ENCODE measurements around the gene KAT6B.

The KAT6B gene

GRCh38 chr10:74957285-74957961 is 131.0 kb downstream of the KAT6B start:
- DNase-seq: no peak

DNA sequence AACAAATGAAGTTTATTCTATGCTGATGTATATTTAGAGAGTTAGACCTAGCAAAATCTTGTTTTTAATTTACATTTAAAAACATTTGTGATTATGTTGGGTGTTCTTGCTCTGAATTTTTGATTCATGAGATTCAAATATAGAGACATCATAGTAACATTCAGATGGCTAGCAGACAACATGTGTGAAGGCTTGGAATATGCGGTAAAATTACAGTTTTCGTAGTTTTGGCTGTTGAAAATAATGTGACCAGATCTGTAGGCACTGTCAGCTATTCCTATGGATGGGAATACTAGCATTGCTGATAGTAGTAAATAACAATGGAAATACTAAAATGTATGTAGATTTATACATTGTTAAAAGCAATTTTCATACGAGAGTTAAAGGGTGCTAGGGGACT is 131.9 kb downstream of the KAT6B start:
- no peak for DNase-seq

DNA sequence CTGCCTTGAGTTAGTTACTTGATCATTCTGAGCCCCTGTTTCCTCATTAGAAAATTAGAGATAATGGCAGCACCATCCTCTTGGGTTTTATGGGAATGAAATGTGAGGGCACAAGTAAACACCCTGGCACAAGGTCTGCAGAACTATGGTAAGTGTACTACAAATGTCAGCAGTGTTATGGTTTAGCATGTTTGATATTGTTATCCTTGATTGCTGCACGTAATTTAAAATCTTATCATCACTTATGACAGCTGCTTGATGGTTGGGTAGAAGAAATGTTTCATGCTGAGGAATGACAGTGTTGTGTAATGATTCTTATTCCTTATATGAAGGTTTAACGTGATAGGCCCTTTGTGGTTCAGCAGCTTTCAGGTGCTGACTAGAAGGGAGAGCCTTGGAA is 134.3 kb downstream of the KAT6B start:
- no peak for DNase-seq

GRCh38 chr10:74962517-74962916 is 136.1 kb downstream of the KAT6B start:
- DNase-seq: no peak

DNA sequence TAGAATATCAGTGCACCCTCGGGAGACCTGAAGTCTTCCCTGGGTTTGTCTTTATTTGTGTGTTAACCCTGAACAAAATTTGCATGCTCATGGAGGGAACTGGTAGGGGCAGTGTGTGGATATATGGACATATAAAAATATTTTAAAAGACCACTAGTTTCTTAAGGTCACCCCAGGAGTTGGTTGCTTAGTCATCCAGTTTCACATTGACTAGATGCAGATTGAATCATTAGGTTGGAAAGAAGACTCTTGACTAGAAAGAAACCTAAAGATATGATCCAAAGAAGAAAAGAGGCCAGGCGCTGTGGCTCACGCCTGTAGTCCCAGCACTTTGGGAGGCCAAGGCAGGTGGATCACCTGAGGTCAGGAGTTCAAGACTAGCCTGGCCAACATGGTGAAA is 137.1 kb downstream of the KAT6B start:
- no peak for DNase-seq

DNA sequence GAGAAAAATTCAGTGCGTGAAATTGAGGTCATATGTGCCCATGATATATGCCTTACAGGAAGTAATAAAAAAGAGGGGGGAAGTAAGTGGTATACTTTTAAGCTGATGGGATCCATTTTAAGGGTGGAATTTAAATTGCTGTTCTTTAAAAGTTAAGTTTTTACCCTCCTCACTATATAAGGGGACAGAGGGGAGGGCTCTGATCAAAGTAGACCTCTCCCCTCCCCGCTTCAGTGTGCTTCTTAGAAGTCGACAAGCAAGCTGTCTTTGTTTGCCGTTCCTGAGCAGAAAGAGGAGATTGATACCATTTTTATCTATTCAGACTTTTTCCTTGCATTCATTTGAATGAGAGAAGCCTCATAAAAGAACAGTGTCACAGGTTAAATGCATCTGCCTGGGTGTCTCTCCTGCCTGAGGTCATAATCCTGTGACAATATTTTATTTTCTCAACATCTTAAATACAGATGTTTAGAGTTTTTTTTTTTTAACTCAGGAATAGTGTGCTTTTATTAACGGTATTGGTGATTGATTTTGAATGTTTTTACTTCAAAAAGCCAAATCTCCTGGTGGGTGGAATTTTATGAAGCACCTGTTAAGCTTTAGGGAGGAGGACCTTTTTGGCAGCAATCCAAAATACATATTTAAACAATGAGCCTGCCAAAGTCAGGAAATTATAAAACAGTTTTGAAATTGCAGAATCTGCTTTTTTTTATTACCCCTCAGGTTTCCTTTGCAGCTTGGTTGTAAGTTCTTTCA is 141.7 kb downstream of the KAT6B start:
- DNase-seq: no peak

DNA sequence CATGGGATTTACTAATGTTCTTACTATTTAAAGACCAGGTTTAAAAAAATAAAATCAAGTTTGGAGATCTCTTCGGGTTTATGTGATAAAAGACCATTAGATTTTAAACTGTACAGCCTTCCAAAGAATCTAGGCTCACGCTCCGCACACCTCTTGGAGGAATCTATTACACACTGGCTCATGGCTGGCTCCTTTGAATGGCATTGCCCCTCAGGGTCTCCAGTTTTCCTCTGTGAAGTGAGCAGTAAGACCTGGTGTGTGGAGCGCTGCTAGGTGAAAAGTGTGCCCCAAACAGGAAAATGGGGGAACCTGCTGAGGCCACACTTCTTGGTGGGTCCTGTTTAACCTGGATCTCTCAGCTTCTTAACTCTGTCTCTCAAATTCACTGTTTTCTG is 142.3 kb downstream of the KAT6B start:
- no peak for DNase-seq

DNA sequence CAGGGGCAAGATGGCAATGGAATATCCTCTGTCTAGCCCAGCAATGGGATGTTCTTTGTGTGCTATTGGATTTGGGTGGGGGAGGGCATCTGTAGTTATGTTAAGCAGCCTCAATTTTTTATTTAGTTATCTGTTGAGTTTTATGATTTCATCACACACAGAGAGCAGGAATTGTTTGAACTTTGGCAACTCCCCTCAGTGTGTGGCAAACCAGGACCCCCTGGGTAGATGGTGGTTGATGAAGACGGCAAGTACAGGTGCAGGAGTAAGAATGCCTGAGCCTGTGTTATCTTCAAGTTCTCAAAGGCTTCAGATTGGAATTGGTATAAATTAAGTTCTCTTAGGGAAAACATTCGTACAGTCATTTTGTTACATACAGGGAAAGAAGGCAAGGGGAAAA is 142.7 kb downstream of the KAT6B start:
- DNase-seq: no peak

DNA sequence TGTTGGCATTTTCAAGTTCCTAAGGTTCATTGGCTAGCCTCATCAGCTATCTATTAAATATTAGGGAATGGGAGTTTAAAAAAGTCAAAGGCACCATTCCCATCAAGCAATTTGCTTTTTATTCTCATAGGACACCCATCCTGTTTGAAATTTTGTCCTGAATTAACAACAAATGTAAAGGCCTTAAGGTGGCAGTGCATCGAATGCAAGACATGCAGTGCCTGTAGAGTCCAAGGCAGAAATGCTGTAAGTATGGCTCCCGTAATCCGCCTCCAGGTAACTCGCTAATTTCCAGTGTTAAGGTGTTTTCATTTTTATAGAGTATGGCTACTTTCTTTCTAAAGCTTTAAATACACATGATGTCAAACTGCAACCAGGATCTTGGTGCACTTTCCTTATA is 143.1 kb downstream of the KAT6B start:
- no peak for DNase-seq

DNA sequence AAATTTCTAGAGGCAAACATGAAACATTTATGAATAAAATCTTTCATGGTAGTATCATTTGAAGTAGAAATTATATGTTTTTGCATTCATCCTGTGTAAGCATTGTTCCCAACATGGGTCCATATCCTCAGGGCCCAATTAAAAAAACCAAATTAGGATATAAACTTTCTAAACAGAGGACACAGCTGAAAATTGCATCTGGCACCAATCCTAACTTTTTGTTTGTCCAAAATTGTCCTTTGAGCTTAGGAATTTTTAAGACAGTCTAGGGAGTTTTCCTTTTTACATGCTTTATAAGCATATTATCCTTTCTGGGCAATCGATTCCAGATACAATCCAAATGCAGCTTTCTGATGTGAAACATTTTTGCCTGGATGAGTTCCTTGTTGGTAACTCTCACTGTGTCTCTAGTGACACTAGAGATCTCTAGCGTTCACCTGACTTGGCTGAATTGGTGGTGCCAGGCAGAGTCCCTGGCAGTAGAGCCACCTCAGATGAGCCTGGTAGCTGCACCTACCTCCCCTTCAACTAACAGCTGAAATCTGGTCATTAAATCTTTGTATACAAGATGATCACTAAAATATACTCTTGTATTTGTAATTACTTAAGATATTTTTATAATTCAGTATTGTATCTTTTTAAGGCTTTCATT is 147.5 kb downstream of the KAT6B start:
- DNase-seq: no peak

DNA sequence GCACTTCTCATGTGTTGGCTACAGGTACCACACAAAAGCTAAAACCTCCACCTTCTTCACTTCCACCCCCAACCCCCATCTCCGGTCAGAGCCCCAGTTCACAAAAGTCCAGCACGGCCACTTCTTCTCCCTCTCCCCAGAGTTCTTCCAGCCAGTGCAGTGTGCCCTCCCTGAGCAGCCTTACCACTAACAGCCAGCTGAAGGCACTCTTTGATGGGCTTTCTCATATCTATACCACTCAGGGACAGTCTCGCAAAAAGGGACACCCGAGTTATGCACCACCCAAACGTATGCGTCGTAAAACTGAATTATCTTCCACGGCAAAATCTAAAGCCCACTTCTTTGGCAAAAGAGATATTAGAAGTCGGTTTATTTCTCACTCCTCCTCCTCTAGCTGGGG is 149.4 kb downstream of the KAT6B start:
- DNase-seq: no peak

- no peak for DNase-seq
Observed at GRCh38 chr10:74976565-74976964, 150.2 kb downstream of the KAT6B start.

DNA sequence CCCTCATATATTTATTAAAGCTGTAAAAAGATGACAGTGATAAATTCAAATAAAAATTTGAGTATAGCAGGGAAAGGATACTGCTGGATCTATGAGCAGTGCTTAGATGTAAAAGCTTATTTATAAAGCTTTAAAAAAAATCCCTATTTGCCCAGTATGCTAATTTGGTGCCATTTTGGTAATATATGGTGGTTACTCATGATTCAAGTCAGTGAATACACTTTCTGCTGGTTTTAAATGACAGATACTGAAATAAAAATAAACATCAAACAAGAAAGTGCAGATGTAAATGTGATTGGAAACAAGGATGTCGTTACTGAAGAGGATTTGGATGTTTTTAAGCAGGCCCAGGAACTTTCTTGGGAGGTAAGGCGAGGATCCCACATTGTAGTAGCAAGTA is 150.7 kb downstream of the KAT6B start:
- no peak for DNase-seq

- DNase-seq: no peak
Observed at GRCh38 chr10:74977913-74978847, 151.8 kb downstream of the KAT6B start.

GRCh38 chr10:74981831-74982633 is 155.6 kb downstream of the KAT6B start:
- no peak for DNase-seq

GRCh38 chr10:74982634-74982982 is 156.2 kb downstream of the KAT6B start:
- DNase-seq: no peak

DNA sequence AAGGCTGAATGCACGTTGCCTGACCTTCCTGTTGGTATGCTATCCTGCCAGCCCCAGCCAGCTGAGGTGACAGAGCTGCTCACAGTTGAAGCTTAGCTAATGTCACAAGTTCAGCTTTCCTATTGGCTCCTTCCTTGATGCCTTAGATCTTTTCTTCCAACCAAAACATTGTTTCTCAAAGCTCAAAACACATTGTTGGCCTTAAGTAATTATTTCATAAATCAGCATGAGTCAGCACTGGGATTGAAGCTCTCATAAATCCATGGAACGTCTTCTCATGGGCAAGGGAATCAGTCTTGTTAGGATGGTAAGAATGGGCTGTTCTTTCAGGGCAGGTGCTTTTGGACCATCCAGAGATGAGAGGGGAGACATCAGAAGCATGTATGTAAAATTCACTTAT is 157.0 kb downstream of the KAT6B start:
- DNase-seq: no peak

DNA sequence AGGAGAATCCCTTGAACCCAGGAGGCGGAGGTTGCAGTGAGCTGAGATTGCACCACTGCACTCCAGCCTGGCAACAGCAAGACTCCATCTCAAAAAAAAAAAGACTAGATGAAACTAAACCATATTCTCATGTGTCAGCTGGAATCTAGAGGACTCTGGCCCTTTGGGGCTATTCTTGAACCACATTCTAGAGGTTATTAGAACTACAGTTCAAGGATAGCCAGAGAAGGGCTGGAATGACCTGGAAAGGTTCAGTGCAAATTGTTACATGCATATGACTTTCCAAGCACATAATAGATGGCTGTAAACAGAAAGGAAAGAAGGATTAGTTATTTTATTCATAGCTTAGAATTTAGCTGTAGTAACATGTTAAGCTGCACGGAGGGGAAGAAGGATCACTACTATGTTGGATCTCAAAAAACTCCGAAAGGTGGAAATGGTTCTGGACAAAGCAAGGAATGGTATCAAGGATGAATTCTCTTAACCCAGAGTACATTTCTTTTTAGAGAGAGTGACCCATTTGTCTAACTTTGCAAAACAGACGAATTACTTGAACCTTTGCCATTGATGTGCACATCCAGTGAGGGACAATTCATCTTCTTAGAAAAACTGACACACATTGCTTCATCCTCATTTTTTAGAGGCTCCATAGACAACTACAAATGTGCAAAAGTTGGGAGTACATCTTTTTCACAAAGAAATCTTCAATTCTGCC is 161.1 kb downstream of the KAT6B start:
- DNase-seq: no peak

GRCh38 chr10:74988054-74988775 is 161.8 kb downstream of the KAT6B start:
- DNase-seq: no peak

GRCh38 chr10:74988832-74989561 is 162.6 kb downstream of the KAT6B start:
- no peak for DNase-seq

Measured in activated CD8-positive, alpha-beta memory T cell treated with anti-CD3 and anti-CD28 coated beads for 24 hours (primary cell).